ENCODE results near the gene CELA3B.
A peak's percentile ranks its signal among the peaks of the same experiment; 100 is the strongest.

Gene CELA3B

DNA sequence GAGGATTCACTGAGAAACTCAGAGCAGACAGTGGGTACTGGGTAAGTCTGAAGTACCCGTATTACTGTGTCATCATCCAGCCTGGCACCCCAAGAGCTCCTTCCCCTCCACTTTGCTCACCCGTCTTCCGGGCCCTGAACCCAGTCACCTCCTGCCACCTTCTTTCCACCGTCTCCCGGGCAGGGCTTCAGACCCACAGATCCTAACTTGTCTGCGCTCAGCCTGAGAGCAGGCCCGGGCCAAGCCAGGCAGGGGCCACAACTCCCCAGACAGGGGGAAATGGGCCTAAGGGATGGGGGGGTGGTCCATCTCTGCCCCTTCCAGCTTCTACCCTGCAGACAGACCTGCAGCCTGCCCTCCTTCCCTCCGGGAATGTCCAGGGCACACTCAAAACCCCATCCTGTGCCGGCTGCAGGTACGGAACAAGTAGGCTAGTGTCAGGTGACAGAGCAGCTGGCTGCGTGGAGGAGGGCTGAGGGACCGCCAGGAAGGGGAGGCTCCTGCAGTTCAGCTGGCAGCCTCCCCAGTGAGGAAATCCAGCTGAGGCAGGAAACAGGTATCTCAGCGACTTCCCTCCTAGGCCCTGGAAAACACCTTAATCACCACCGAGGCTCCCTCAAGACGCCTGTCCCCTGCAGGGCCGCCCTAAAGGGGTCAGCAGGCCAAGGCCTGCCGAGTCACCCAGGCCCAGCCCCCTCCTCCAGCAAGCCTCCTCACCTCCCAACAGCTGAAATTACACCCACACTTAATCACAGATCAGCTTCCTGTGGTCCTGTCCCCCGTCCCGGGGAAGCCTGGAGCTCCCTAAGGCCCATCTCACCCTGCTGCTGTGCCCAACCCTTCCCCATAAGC lies 43.2 kb upstream of the CELA3B start:
- Histone ChIP-seq H3K27ac (replicated peaks; ENCODE audit: low read length) (no peak overlapping the region), H4K8ac (ENCODE audit: low read depth, low read length) (no peak overlapping the region), H3K27me3 (ENCODE audit: control insufficient read depth in 3 of 3, insufficient read depth in 3 of 3, low read depth in 1 of 3, low read length in 3 of 3) (no peaks in the 10 kb centered on the region), H3K36me3 (replicated peaks in 1 of 2; ENCODE audit: control insufficient read depth in 2 of 2, insufficient read depth in 2 of 2, low read length in 2 of 2) (peaks cover 2 to 6% of the 10 kb centered on the region in 2 donors), H2AK5ac (ENCODE audit: low read depth, low read length) (peak overlapping the region; percentile 0), H2BK120ac (ENCODE audit: low read depth, low read length) (no peak overlapping the region), H3K4me2 (ENCODE audit: insufficient read depth, low read length, poor library complexity, severe bottlenecking) (no peak overlapping the region), H2AFZ (ENCODE audit: low read length) (no peak overlapping the region), H2BK5ac (ENCODE audit: low read length) (no peak overlapping the region), H3K9me3 (replicated peaks in 1 of 2; ENCODE audit: control insufficient read depth in 2 of 2, insufficient read depth in 1 of 2, low read depth in 1 of 2, low read length in 2 of 2) (no peaks in the 10 kb centered on the region), H3K18ac (ENCODE audit: low read length) (peak overlapping the region; percentile 32), H3K23ac (ENCODE audit: low read depth, low read length, poor library complexity) (no peak overlapping the region), H2BK12ac (ENCODE audit: low read length) (no peak overlapping the region), H3K4me1 (ENCODE audit: control insufficient read depth in 2 of 2, insufficient read depth in 1 of 2, low read depth in 1 of 2, low read length in 2 of 2) (peaks cover 33 to 48% of the 10 kb centered on the region in 2 donors), H3K14ac (ENCODE audit: low read length) (peak overlapping the region; percentile 42), H3K4ac (ENCODE audit: low read length) (no peak overlapping the region), H3K79me1 (ENCODE audit: low read depth, low read length) (peaks cover 10% of the 10 kb centered on the region), H3K4me3 (ENCODE audit: low read length in 2 of 2) (no peak overlapping the region), H2BK15ac (ENCODE audit: low read length) (no peak overlapping the region), H4K91ac (ENCODE audit: low read depth, low read length, poor library complexity) (no peak overlapping the region), H3K9ac (ENCODE audit: low read depth, low read length, poor library complexity) (peak overlapping the region; percentile 22)
- DNase-seq (ENCODE audit: low spot score): no peak
- WGBS, 2 donors (ENCODE audit: extremely low coverage in 2 of 2, insufficient read length in 2 of 2, insufficient replicate concordance in 1 of 2): no CpG with 5 or more reads among the region's 19 CpGs

GRCh38 chr1:21935393-21935804 lies 41.4 kb upstream of the CELA3B start:
- Histone ChIP-seq H3K36me3 (replicated peaks in 1 of 2; ENCODE audit: control insufficient read depth in 2 of 2, insufficient read depth in 2 of 2, low read length in 2 of 2) (peaks cover 2% of the 10 kb centered on the region in 2 donors), H3K4me2 (ENCODE audit: insufficient read depth, low read length, poor library complexity, severe bottlenecking) (peak overlapping the region; percentile 28), H3K9ac (ENCODE audit: low read depth, low read length, poor library complexity) (no peak overlapping the region), H3K9me3 (replicated peaks in 1 of 2; ENCODE audit: control insufficient read depth in 2 of 2, insufficient read depth in 1 of 2, low read depth in 1 of 2, low read length in 2 of 2) (no peaks in the 10 kb centered on the region), H4K8ac (ENCODE audit: low read depth, low read length) (no peak overlapping the region), H3K4ac (ENCODE audit: low read length) (no peak overlapping the region), H3K4me3 (ENCODE audit: low read length in 2 of 2) (peak overlapping the region in 1 of 2 donors; percentile 84), H2AK5ac (ENCODE audit: low read depth, low read length) (peak overlapping the region; percentile 23), H2BK120ac (ENCODE audit: low read depth, low read length) (no peak overlapping the region), H3K14ac (ENCODE audit: low read length) (no peak overlapping the region), H2BK5ac (ENCODE audit: low read length) (peak overlapping the region; percentile 4), H3K4me1 (ENCODE audit: control insufficient read depth in 2 of 2, insufficient read depth in 1 of 2, low read depth in 1 of 2, low read length in 2 of 2) (peaks cover 37 to 50% of the 10 kb centered on the region in 2 donors), H3K27ac (replicated peaks; ENCODE audit: low read length) (peak overlapping the region; percentile 14), H2AFZ (ENCODE audit: low read length) (no peak overlapping the region), H4K91ac (ENCODE audit: low read depth, low read length, poor library complexity) (no peak overlapping the region), H3K27me3 (ENCODE audit: control insufficient read depth in 3 of 3, insufficient read depth in 3 of 3, low read depth in 1 of 3, low read length in 3 of 3) (no peaks in the 10 kb centered on the region), H3K79me1 (ENCODE audit: low read depth, low read length) (peaks cover 10% of the 10 kb centered on the region), H2BK15ac (ENCODE audit: low read length) (no peak overlapping the region), H2BK12ac (ENCODE audit: low read length) (no peak overlapping the region), H3K18ac (ENCODE audit: low read length) (no peak overlapping the region), H3K23ac (ENCODE audit: low read depth, low read length, poor library complexity) (no peak overlapping the region)
- WGBS, 2 donors (ENCODE audit: extremely low coverage in 2 of 2, insufficient read length in 2 of 2, insufficient replicate concordance in 1 of 2): no CpG with 5 or more reads among the region's 10 CpGs
- DNase-seq (ENCODE audit: low spot score): no peak

GRCh38 chr1:21935891-21936365 lies 40.9 kb upstream of the CELA3B start:
- Histone ChIP-seq H3K14ac (ENCODE audit: low read length) (peak overlapping the region; percentile 26), H2BK120ac (ENCODE audit: low read depth, low read length) (peak overlapping the region; percentile 12), H2AFZ (ENCODE audit: low read length) (peak overlapping the region; percentile 75), H4K91ac (ENCODE audit: low read depth, low read length, poor library complexity) (no peak overlapping the region), H2BK5ac (ENCODE audit: low read length) (peak overlapping the region; percentile 4), H3K27me3 (ENCODE audit: control insufficient read depth in 3 of 3, insufficient read depth in 3 of 3, low read depth in 1 of 3, low read length in 3 of 3) (no peaks in the 10 kb centered on the region), H2BK15ac (ENCODE audit: low read length) (peak overlapping the region; percentile 18), H4K8ac (ENCODE audit: low read depth, low read length) (no peak overlapping the region), H3K23ac (ENCODE audit: low read depth, low read length, poor library complexity) (no peak overlapping the region), H3K27ac (replicated peaks; ENCODE audit: low read length) (no peak overlapping the region), H3K9me3 (replicated peaks in 1 of 2; ENCODE audit: control insufficient read depth in 2 of 2, insufficient read depth in 1 of 2, low read depth in 1 of 2, low read length in 2 of 2) (no peaks in the 10 kb centered on the region), H3K18ac (ENCODE audit: low read length) (peak overlapping the region; percentile 84), H3K4me3 (ENCODE audit: low read length in 2 of 2) (peak overlapping the region; percentile 79 to 84), H2AK5ac (ENCODE audit: low read depth, low read length) (peak overlapping the region; percentile 23), H3K4me2 (ENCODE audit: insufficient read depth, low read length, poor library complexity, severe bottlenecking) (peak overlapping the region; percentile 74), H3K9ac (ENCODE audit: low read depth, low read length, poor library complexity) (no peak overlapping the region), H2BK12ac (ENCODE audit: low read length) (no peak overlapping the region), H3K79me1 (ENCODE audit: low read depth, low read length) (peaks cover 8% of the 10 kb centered on the region), H3K4me1 (ENCODE audit: control insufficient read depth in 2 of 2, insufficient read depth in 1 of 2, low read depth in 1 of 2, low read length in 2 of 2) (peaks cover 37 to 48% of the 10 kb centered on the region in 2 donors), H3K36me3 (replicated peaks in 1 of 2; ENCODE audit: control insufficient read depth in 2 of 2, insufficient read depth in 2 of 2, low read length in 2 of 2) (no peaks in the 10 kb centered on the region), H3K4ac (ENCODE audit: low read length) (no peak overlapping the region)
- WGBS, 2 donors (ENCODE audit: extremely low coverage in 2 of 2, insufficient read length in 2 of 2, insufficient replicate concordance in 1 of 2): no CpG with 5 or more reads among the region's 8 CpGs
- DNase-seq (ENCODE audit: low spot score): no peak

DNA sequence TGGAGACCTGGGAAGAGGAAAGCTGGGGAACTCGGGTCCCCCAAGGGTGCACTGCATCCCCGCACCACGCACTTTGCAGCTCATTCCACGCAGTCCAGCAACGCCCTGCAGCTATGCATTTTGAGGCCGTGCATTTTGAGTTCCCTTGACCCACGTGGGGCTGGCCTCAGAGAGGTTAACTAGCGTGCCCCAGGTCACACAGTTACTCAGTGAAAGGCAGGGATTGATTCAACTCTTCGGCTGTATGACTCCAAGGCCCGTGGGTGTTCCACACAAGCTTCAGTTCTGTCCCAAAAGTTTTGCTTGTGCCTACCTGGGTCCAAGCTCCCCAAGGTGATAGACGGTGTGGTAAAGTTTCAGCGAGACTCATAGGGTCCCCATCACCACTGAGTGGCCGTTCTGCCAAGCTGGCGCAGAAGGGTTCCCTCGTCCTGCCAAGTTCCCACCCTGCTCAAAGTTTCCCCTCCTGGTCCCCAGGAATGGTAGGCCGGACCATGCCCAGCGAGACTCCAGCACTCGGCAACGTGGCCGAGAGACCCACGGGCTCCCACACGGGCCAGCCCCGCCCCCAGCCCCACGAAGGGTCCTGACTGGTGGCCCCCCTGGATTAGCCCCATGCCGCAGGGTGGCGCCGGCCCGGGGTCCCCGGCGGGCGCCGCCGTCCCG lies 40.3 kb upstream of the CELA3B start:
- Histone ChIP-seq H3K79me1 (ENCODE audit: low read depth, low read length) (peaks cover 6% of the 10 kb centered on the region), H3K18ac (ENCODE audit: low read length) (peak overlapping the region; percentile 84), H3K14ac (ENCODE audit: low read length) (no peak overlapping the region), H3K4me3 (ENCODE audit: low read length in 2 of 2) (peak overlapping the region; percentile 79 to 84), H4K91ac (ENCODE audit: low read depth, low read length, poor library complexity) (no peak overlapping the region), H3K4ac (ENCODE audit: low read length) (no peak overlapping the region), H4K8ac (ENCODE audit: low read depth, low read length) (no peak overlapping the region), H3K23ac (ENCODE audit: low read depth, low read length, poor library complexity) (peak overlapping the region; percentile 87), H2BK120ac (ENCODE audit: low read depth, low read length) (peak overlapping the region; percentile 12), H2BK15ac (ENCODE audit: low read length) (peak overlapping the region; percentile 18), H3K4me2 (ENCODE audit: insufficient read depth, low read length, poor library complexity, severe bottlenecking) (peak overlapping the region; percentile 74), H2AK5ac (ENCODE audit: low read depth, low read length) (peak overlapping the region; percentile 23), H3K9me3 (replicated peaks in 1 of 2; ENCODE audit: control insufficient read depth in 2 of 2, insufficient read depth in 1 of 2, low read depth in 1 of 2, low read length in 2 of 2) (no peaks in the 10 kb centered on the region), H3K36me3 (replicated peaks in 1 of 2; ENCODE audit: control insufficient read depth in 2 of 2, insufficient read depth in 2 of 2, low read length in 2 of 2) (no peaks in the 10 kb centered on the region), H2BK5ac (ENCODE audit: low read length) (peak overlapping the region; percentile 4), H3K27ac (replicated peaks; ENCODE audit: low read length) (no peak overlapping the region), H2BK12ac (ENCODE audit: low read length) (peak overlapping the region; percentile 4), H3K4me1 (ENCODE audit: control insufficient read depth in 2 of 2, insufficient read depth in 1 of 2, low read depth in 1 of 2, low read length in 2 of 2) (peaks cover 36 to 45% of the 10 kb centered on the region in 2 donors), H2AFZ (ENCODE audit: low read length) (peak overlapping the region; percentile 75), H3K9ac (ENCODE audit: low read depth, low read length, poor library complexity) (peak overlapping the region; percentile 85), H3K27me3 (ENCODE audit: control insufficient read depth in 3 of 3, insufficient read depth in 3 of 3, low read depth in 1 of 3, low read length in 3 of 3) (no peaks in the 10 kb centered on the region)
- DNase-seq (ENCODE audit: low spot score): no peak
- no CpG with 5 or more reads among the region's 34 CpGs for WGBS, 2 donors (ENCODE audit: extremely low coverage in 2 of 2, insufficient read length in 2 of 2, insufficient replicate concordance in 1 of 2)

All from neuronal stem cell (in vitro differentiated cells).